GM18505 (cell line): ENCODE measurements around the gene PAPSS2.
"Not testable (repeated sequence)": the region's sequence is repeated elsewhere in the genome, so short reads cannot be mapped to it uniquely, and the experiment has no call there.

Experiments used
- ATAC-seq: cut with Tn5 transposase; IDR thresholded peaks from one replicate; pipeline ENCODE4 v1.9.1; 2021; ENCODE audit not compliant: unreplicated experiment
- POLR2A ChIP-seq: IDR thresholded peaks from 4 replicates; pipeline ENCODE4 v1.6.1; 2011; ENCODE audit warnings: borderline replicate concordance; ENCODE audit not compliant: insufficient read depth, insufficient read length; ENCODE audit errors: extremely low read depth

PAPSS2 gene

GRCh38 chr10:87634311-87634710, 25.4 kb upstream of the PAPSS2 start:
- TF ChIP-seq POLR2A: no peak
- no peak for ATAC-seq

GRCh38 chr10:87635498-87636312, 24.0 kb upstream of the PAPSS2 start:
- no peak for ATAC-seq

GRCh38 chr10:87636313-87636915, 23.3 kb upstream of the PAPSS2 start:
- no peak for TF ChIP-seq POLR2A
- ATAC-seq: no peak

More at GRCh38 chr10:87635498-87636312, 24.0 kb upstream of the PAPSS2 start:
- TF ChIP-seq POLR2A: no peak

GRCh38 chr10:87639493-87639892, 20.2 kb upstream of the PAPSS2 start:
- TF ChIP-seq POLR2A: no peak
- ATAC-seq: no peak

GRCh38 chr10:87640043-87640442, 19.6 kb upstream of the PAPSS2 start:
- no peak for TF ChIP-seq POLR2A
- no peak for ATAC-seq

GRCh38 chr10:87642486-87642885, 17.2 kb upstream of the PAPSS2 start:
- TF ChIP-seq POLR2A: no peak
- ATAC-seq: no peak

GRCh38 chr10:87642988-87643387, 16.7 kb upstream of the PAPSS2 start:
- ATAC-seq: no peak
- no peak for TF ChIP-seq POLR2A

- no peak for ATAC-seq
- TF ChIP-seq POLR2A: no peak
These were observed 15.8 kb upstream of the PAPSS2 start for GRCh38 chr10:87643920-87644319.

GRCh38 chr10:87644500-87644899, 15.2 kb upstream of the PAPSS2 start:
- ATAC-seq: not testable (repeated sequence)

GRCh38 chr10:87646192-87646909, 13.3 kb upstream of the PAPSS2 start:
- ATAC-seq: no peak
- no peak for TF ChIP-seq POLR2A

- no peak for TF ChIP-seq POLR2A
- no peak for ATAC-seq
These were observed 12.7 kb upstream of the PAPSS2 start for GRCh38 chr10:87646935-87647334.

GRCh38 chr10:87650838-87651589, 8.7 kb upstream of the PAPSS2 start:
- ATAC-seq: no peak
- no peak for TF ChIP-seq POLR2A

GRCh38 chr10:87651801-87652200, 7.9 kb upstream of the PAPSS2 start:
- no peak for ATAC-seq

More at GRCh38 chr10:87651801-87652200, 7.9 kb upstream of the PAPSS2 start:
- TF ChIP-seq POLR2A: no peak
